ENCODE data around the gene EZR. TPM values are rescaled to one million over a fixed set of nuclear protein-coding genes. Genes with fewer than 3 reads are reported as not detected.

The EZR gene
- total RNA-seq, 1 donor from 2014 or later, result 264 TPM

GRCh38 chr6:158816803-158817727, 2.1 kb downstream of the EZR start:
- peak overlapping the region; percentile 76 for H3K4me3 ChIP-seq (ENCODE audit: low read depth, low read length)
- DNase-seq (ENCODE audit: low read depth), result no peak
- TF ChIP-seq CTCF (conservative IDR thresholded peaks at IDR 0.05; ENCODE audit: low read depth, low read length), result no peak

- H3K4me3 ChIP-seq (ENCODE audit: low read depth, low read length), result peak overlapping the region; percentile 76
- no peak for DNase-seq (ENCODE audit: low read depth)
- TF ChIP-seq CTCF (conservative IDR thresholded peaks at IDR 0.05; ENCODE audit: low read depth, low read length), result no peak
These were observed 2.8 kb downstream of the EZR start for GRCh38 chr6:158816329-158816728.

GRCh38 chr6:158815907-158816306, 3.3 kb downstream of the EZR start:
- no peak for TF ChIP-seq CTCF (conservative IDR thresholded peaks at IDR 0.05; ENCODE audit: low read depth, low read length)
- H3K4me3 ChIP-seq (ENCODE audit: low read depth, low read length), result peak overlapping the region; percentile 76
- no peak for DNase-seq (ENCODE audit: low read depth)

- TF ChIP-seq CTCF (conservative IDR thresholded peaks at IDR 0.05; ENCODE audit: low read depth, low read length), result no peak
- no peak for DNase-seq (ENCODE audit: low read depth)
- peak overlapping the region; percentile 76 for H3K4me3 ChIP-seq (ENCODE audit: low read depth, low read length)
These were observed 3.8 kb downstream of the EZR start for GRCh38 chr6:158815379-158815724.

GRCh38 chr6:158813032-158813431, 6.1 kb downstream of the EZR start:
- DNase-seq (ENCODE audit: low read depth), result no peak
- H3K4me3 ChIP-seq (ENCODE audit: low read depth, low read length), result peak overlapping the region; percentile 7
- no peak for TF ChIP-seq CTCF (conservative IDR thresholded peaks at IDR 0.05; ENCODE audit: low read depth, low read length)

GRCh38 chr6:158812611-158813010, 6.6 kb downstream of the EZR start:
- TF ChIP-seq CTCF (conservative IDR thresholded peaks at IDR 0.05; ENCODE audit: low read depth, low read length), result no peak
- no peak overlapping the region for H3K4me3 ChIP-seq (ENCODE audit: low read depth, low read length)
- DNase-seq (ENCODE audit: low read depth), result no peak
